GM12801 (cell line): ENCODE measurements around the gene OTX1.

Experiments used
- TF ChIP-seq, protein P1 (sequence below): IDR thresholded peaks from one replicate; pipeline ENCODE4 v1.5.1; 2011; ENCODE audit warnings: control low read depth; ENCODE audit not compliant: insufficient read length; ENCODE audit errors: extremely low read depth

The OTX1 gene

DNA sequence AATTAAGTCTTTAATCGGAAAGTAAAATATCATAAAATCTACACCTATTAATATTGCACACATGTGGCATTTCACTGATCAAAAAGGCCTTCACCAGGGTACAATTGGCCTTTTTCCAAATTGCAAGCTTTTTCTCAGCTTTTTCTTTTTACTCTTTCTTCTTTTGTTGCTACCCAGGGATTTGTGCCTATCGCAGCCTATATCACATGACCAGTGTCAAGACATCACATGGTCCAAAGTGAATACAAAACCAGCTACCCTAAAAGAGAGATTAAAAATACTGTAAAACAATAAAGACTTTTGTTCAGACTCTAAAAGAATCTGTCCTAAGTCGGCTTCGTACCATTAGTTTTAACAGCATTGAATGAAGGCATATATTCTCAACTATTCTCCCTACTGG lies 15.0 kb upstream of the OTX1 start:
- TF ChIP-seq, protein P1, sequence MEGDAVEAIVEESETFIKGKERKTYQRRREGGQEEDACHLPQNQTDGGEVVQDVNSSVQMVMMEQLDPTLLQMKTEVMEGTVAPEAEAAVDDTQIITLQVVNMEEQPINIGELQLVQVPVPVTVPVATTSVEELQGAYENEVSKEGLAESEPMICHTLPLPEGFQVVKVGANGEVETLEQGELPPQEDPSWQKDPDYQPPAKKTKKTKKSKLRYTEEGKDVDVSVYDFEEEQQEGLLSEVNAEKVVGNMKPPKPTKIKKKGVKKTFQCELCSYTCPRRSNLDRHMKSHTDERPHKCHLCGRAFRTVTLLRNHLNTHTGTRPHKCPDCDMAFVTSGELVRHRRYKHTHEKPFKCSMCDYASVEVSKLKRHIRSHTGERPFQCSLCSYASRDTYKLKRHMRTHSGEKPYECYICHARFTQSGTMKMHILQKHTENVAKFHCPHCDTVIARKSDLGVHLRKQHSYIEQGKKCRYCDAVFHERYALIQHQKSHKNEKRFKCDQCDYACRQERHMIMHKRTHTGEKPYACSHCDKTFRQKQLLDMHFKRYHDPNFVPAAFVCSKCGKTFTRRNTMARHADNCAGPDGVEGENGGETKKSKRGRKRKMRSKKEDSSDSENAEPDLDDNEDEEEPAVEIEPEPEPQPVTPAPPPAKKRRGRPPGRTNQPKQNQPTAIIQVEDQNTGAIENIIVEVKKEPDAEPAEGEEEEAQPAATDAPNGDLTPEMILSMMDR, result no peak

DNA sequence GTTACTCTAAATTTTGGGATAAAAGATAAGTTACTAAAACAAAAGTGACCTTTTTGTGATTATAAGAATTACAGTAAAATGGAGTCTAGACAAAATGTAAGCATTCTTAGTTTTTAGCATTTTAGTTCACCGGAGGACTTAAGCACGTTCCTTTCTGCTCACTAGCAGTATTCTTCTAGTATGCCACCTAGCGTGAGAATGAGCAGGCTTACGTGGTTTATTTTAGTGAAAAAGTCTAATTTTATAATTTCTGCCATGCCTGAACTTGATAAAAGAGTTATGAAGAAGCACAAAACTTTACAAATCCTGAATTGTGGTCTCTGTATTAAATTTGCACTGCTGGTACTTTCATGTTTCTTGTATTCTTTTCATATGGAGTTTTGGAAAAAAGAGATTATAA lies 12.6 kb upstream of the OTX1 start:
- TF ChIP-seq, protein P1, result no peak

DNA sequence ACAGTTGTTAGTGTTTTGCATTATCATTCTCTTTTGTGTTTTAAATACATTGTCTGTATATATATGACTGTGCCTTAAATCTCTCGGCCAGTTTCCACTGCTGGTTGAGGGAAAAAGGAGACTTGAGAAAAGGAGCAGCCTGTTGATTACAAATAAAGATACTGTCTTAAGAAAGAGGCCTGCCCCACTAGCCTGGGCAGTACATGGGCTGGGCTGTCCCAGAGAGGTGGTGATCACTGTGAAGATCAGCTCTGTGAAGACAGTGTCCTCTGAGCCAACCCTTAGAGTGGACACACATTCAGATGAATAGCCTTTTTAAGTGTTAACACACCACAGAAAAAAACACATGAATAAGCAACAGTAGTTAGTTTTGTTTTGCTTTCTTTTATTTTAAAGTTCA lies 10.0 kb upstream of the OTX1 start:
- TF ChIP-seq, protein P1, result no peak

DNA sequence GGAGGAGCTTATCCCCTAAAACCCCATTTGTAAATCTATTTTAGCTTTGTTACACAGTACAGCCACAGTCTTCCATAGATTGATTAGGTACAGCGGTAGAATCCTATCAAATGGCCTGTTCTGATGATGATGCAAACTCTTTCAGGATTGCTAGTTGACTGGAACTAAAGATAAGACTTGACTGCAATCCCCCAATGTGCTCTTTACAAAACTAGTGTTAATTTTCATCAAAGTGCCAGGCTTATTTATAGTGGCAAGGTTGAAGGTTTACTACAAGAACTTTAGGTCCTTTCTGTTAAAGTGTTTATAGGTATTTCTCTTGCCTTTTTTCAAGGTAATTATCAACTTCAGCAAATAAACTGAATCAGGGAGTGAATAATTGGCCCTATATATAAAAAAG lies 9.0 kb upstream of the OTX1 start:
- TF ChIP-seq, protein P1, result no peak

DNA sequence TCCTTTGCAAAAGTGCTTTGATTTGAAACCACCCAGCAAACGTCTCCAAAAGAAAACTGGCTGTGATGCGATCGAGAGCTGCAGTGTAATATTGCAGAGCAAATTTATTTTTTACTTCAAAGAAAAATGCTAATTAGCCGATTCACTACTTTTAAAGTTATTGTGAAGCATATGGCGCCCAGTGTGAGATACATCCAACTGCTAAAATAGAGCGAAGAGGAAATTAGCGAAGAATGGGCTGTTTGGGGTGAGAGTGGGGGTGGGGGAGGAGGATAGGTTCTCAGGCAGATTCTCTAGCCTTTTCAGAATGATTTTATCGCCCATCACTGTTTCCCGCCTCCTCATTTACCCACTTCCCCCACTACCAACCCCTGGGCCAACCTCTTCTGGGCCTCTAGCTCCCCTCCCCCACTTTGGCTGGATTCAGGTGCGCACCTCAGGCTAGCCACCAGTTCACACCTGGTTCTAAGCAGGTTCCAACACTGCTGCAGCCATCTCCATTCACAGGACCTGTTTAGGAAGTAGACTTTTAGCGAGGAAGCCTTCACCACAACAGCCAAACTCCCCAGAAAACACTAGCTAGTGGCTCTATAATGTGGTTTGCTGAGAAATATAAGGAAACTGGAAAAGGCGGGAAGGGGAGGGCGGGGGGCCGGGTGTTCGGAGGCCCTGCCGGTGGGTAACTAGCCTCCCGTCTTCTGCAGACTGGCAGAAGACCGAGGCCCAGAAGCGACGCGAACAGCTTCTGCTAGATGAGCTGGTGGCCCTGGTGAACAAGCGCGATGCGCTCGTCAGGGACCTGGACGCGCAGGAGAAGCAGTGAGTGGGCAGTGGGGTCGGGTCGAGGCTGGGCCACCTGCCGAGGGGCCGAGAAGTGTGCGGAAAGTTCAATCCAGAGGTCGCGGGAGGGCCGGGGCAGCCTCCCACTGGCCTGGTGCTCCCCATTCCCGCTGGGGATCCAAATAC lies 6.0 kb upstream of the OTX1 start:
- TF ChIP-seq, protein P1, result no peak

DNA sequence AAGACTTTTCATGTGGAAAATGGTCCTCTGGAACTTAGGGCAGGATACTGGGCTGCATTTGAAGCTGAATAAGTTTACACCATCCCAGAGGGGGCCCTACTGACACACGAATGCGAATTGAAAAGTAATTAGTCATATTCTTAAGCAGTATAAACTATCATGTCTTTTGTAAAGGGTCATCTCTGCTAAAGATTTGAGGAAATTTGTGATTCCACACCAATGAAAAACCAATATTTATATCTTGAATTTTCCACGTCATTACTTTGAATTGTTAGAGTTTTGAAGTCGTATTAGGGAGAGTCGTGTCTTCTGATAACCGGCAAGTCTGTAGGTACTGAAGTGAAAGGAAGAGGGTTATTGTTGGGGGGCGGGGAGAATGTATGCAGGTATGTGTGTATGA lies 4.1 kb upstream of the OTX1 start:
- TF ChIP-seq, protein P1, result no peak

DNA sequence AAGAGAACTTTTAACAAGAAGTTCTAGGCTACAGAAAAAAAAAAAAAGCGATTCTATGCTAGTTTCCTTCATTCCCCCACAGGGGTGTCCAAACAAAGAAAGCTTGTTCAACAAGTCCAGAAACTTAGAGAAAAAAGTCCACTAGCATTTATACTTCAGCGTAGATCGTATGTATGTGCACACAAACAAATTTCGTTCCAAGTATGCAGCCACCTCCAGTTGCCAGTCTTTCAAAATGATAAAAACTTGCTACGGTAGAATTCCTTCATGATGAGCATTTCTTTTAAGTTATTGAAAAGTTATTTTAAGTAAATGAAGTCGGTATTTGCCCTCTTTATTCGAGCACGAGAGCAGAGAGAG lies 3.7 kb upstream of the OTX1 start:
- TF ChIP-seq, protein P1, result no peak
